GM21619 (cell line): Measurements from ENCODE around the gene FGFR3.

Experiments
- ATAC-seq: cut with Tn5 transposase; IDR thresholded peaks from one replicate; pipeline ENCODE4 v1.9.1; 2021; ENCODE audit not compliant: unreplicated experiment

Gene FGFR3

DNA sequence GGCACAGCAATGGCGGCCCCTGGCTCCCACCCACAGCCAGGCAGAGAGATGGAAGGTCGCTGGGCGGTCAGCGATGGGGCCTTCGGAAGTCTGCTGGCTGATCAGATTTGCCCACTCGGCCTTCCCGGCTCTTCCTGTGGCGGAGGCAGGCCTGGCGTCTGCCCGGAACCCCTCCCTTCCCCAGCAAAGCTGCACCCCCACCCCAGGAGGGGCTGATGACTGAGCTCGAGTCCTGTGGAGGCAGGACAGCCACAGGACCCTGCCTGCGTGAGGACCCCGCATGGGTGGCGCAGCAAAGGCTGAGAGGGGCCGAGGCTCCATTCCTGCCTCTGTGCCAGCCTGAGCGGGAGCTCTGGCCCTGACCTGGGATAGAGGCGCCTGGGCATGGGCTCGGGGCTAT is 37.0 kb upstream of the FGFR3 start:
- no peak for ATAC-seq

- no peak for ATAC-seq
Observed at GRCh38 chr4:1756893-1757779, 36.0 kb upstream of the FGFR3 start.

- no peak for ATAC-seq
Observed at GRCh38 chr4:1757836-1758235, 35.3 kb upstream of the FGFR3 start.

DNA sequence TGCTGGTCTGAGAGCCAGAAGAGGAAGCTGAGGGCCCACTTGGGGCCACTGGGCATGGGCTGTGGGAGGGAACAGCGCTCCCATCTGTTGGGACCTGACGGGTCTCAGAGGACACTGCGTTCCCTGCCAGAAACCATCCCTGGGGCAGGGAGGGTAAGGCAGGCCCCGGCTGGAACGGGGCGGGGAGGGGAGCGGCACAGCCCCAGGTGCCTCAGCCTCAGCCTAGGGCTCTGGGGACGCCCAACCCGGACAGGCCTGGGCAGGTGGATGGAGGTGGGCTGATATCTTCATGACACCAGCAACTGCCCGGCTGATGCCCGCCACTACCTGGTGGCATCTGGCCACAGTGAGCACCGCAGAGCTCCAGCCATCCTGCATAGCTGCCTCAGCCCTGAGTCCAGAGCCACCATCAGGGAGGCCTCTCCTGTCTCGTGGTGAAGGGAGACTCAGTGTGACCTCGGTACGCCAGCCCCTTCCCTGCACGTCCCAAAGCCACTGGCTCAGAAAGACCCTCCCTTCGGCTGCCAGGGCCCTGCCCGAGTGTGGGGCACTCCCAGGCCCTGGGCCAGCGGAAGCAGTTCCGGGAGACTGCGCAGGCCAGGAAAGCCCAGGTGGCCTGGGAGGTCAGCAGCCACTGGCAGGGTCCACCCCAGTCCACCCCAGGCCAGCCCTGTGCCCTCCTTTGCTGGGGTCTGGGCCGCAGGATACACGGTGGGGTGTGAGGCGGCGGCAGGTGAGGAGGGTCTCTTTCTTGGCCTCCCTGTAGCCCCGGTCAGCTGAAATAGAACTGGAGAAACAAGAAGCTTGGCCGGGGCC is 34.6 kb upstream of the FGFR3 start:
- no peak for ATAC-seq

DNA sequence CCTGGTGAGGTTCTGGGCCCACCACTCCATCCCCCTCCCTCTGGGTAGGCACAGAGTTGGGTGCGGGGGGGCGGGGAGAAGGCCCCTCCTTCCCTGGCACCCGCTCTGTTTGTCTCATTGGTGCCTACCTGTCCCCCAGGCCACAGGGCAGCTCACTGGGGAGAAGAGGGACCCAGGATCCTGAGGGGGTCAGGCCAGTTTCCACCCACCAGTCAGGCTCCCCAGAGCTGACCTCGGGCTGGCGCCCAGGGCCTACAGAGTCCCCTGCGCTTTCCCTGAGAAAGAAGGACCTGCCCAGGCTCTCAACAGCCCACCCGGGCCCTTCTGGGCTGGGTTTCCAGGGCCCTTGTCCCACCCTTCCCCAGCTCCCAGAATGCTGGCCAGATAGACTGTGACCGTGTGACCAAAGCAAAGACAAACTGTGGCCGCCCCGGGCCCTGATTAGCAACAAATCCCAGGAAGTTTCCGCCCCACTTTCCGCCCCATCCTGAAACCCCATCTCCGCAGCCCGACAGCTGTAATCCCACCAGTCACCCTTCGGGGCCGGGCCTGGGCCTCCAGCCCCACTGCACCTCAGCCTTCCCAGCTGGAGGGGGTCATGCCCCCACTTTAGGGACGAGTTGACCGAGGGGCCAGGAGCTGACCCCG is 33.8 kb upstream of the FGFR3 start:
- no peak for ATAC-seq

DNA sequence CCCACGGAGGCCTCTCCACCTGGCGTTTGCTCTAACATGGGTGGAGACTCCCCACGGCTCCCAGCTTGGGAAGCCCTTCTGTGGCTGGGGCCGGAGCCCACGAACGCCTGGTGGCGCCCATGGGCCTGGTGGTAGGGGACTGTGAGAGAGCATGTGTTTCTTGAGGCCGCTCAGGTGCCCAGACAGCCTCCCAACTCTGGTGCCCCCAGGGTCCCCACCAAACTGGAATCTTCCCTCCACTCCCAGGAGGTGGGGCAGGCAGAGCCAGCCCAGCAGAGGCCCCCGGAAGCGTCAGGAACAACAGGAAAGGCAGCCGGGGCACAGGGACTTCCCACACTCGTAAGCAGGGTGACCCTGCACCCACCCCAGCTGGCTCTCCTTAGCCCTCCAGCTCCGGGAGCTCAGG is 33.3 kb upstream of the FGFR3 start:
- ATAC-seq, result no peak

DNA sequence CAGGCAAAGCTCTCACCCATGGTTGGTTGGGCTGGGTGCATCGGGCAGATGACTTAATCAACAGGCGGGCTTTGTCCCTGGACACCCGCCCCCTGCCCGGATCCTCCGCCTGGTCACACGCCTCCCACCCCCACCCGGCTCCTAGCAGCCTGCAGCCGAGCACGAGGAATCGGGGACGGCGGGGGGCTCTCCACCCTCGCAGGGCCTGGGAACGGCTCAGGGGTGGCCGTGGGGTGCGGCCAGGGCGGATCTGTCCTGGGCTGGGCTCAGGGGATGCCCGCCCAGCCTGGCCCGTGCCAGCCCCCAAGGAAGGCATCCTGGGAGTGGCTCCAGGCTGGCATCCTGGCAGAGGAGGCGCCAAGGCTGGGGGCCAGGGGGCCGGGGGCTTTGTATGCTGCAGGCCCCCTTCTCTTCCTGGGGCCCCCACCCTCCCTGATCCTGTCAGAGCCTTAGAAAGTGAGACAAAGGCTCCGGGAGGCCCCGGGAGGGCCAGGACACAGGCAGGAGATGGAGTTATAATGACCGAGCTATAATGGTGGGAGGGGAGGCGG is 32.5 kb upstream of the FGFR3 start:
- ATAC-seq, result no peak

GRCh38 chr4:1761130-1761689 is 31.9 kb upstream of the FGFR3 start:
- no peak for ATAC-seq

- no peak for ATAC-seq
Observed at GRCh38 chr4:1762264-1763010, 30.7 kb upstream of the FGFR3 start.

GRCh38 chr4:1763070-1763549 is 30.0 kb upstream of the FGFR3 start:
- no peak for ATAC-seq

DNA sequence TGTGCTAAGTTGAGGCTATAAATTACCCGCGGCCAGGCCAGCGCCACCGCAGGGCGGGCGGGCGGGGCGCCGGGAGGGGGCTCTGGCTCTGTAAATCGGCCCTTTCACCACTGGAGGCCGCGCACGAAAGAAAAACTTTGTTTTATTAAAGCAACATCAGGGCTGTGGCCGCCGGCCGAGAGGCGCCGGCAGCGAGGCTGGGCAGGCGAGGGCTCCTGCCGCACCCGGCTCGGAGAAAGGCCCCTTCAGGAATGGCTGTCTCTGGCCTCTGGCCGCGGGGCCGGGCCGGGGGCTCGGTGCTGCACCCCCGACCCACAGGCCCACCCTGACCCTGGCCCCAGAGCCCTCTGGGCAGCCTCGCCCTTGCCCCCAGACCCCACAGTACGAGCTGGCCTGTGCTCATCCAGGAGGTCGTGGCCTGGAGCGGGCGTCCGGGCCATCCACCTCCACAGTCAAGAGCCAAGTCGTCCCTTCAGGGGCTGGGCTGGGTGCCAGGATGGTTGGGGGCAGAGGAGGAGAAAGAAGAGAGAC is 29.5 kb upstream of the FGFR3 start:
- no peak for ATAC-seq

DNA sequence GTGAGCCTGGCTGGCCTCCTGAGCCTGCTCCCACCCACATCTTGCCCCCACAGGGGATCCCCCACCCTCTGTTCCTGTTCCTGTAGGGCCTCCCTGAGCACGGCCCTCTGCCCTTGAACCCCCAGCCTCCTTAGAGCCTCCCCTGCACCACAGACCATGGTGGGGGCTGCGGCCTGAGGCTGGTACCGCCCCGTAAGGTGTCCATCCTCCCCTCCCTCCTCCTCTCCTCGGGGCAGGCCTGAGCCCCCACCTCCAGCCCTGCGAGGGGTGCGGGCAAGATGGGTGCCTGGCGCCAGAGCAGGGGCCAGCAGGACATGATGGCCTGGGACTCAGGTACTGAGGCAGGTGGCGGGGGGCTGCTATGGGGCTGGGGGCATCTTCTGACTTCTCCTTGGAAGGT is 28.4 kb upstream of the FGFR3 start:
- no peak for ATAC-seq

DNA sequence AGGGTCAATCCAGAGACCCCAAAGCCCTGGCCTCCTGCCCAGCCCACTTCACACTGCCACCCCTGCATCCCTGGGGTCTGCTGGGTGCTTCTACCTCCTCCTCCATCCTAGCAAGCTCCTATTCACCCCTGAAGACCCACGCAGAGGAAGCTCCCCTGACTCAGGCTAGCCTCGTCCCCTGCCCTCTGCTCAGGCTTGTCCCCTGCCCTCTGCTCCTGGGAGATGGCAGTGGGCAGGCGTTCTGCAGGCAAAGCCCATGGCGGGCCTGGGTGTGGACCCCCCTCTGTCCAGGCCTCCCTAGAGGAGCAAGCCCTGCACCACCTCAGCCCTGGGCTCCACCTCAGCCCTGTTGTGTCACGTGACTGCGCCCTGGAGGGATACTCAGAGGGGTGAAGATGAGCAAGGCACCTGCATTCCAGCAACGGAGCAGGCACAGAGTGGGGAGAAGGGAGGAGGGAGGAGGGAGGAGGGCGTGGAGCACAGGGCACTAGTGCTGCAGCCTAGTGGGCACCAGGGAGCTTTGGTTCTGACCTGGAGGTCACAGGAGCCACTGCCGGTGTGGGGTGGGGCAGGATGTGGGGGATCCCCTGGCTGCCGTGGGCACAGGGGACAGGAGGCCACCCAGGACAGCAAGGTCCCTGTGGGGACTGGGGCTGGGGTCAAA is 27.6 kb upstream of the FGFR3 start:
- ATAC-seq, result no peak

DNA sequence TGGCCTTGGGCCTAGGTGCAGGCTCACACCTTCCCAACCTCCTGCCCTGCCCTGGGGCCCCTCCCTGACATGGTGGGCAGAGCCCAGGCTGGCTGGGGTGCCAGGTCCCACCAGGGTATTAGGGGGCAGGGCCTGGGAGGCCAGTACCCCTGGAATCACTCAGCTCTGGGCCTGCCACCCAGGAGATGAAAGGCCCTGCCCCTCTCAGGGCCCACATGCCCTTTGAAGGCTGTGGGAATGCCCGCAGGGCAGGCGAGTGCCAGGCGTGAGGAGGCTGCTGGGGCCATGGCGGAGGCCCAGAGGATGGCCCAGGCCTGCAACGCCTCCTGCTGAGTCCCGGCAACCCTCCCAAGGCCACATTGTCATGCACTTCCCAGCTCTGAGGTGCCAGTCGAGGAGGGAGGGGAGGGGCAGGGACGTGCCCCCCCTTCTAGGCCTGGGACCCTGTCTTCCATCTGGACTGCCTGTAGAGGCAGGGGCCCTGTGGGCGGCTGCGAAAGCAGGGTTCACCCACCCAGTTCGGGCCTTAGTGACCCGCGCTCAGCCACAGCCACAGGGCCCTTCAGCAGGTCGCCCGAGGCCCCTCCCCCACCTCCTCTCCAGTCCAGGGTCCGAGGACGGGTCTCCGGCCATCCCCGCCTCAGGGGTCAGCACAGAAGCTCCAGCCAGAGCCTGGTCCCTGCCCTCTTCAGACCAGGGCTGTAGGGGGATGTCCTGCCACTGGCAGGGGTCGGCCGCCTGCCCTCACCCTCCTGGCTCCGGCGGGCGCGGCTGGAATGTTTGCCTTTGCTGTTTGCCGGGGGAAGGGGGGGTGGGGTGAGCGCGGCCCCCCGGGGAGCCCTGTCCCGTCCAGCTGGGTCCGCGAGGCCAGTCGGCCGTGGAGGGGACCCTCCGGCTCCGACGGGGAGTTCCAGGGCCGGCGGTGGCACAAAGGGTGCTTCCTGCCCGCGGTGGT is 26.7 kb upstream of the FGFR3 start:
- no peak for ATAC-seq

- ATAC-seq, result no peak
Observed at GRCh38 chr4:1767061-1767769, 25.9 kb upstream of the FGFR3 start.

- ATAC-seq, result no peak
Observed at GRCh38 chr4:1767770-1768366, 25.2 kb upstream of the FGFR3 start.

DNA sequence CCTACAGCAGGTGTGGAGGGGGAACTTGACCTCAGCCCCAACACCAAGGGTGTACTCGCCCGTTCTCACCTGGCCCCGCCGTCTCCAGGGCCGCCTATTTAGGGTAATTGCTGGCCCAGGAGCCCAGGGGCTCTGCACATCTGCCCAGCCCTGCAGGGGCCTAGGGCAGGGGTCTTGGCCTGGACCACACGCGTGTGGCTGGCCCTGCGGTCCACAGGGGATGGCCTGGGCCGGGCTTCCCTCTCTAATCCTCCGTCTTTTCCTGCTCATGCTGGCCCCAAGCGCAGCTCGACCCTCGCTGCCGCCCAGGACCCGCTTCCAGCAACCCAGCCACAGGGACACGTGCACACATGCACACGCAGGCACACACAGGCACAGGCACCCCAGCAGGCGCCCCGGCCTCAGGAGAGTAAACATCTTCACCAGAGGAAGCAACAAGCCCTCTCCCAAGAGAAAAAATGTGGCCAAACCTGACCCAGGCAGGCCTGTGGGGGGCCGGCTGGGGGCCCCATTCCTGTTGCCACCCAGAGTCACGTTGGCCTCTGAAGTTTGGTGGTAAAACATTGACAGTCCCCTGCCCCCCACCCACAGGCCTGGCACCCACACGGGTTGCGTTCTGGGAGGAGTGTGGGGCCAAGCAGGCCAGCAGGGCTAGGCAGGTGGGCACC is 24.6 kb upstream of the FGFR3 start:
- no peak for ATAC-seq
